Activated T-cell treated with anti-CD3 and anti-CD28 coated beads, Interleukin-2, amount 50 U/mL, for 72 hours (primary cell): ENCODE data around the gene MORN3. TPM values are rescaled to one million over a fixed set of nuclear protein-coding genes. Genes with fewer than 3 reads are reported as not detected.
A peak's percentile ranks its signal among the peaks of the same experiment; 100 is the strongest.

Experiments
- ATAC-seq, 2 donors: fragments of 150-1000 bp; cut with Tn5 transposase; replicated peaks in 1 of 2; 2 replicates each; pipeline ENCODE4 v1.10.0; 2021; ENCODE audit warnings: moderate library complexity in 2 of 2, mild to moderate bottlenecking in 1 of 2
- DNase-seq, 2 donors: peaks; one replicate each; pipeline ENCODE4 v3.0.0; 2021 to 2022; ENCODE audit warnings: mixed read lengths in 1 of 2
- H3K27ac Mint-ChIP-seq: one replicate; pipeline ENCODE4 v1.8.0; 2022; ENCODE audit warnings: mild to moderate bottlenecking, moderate library complexity, mixed read lengths
- H3K27me3 Mint-ChIP-seq: one replicate; pipeline ENCODE4 v1.8.0; 2022; ENCODE audit warnings: low read depth, mixed read lengths
- H3K36me3 Mint-ChIP-seq, 2 donors: one replicate each; pipeline ENCODE4 v1.8.0; 2022; ENCODE audit warnings: mixed read lengths in 2 of 2, mild to moderate bottlenecking in 1 of 2; ENCODE audit not compliant: insufficient read depth in 2 of 2
- H3K4me1 Mint-ChIP-seq: one replicate; pipeline ENCODE4 v1.8.0; 2022; ENCODE audit warnings: low read depth, mixed read lengths
- H3K4me3 Mint-ChIP-seq, 2 donors: one replicate each; pipeline ENCODE4 v1.8.0; 2022; ENCODE audit warnings: mild to moderate bottlenecking in 2 of 2, mixed read lengths in 2 of 2, moderate library complexity in 2 of 2
- H3K9me3 Mint-ChIP-seq, 2 donors: one replicate each; pipeline ENCODE4 v1.8.0; 2022; ENCODE audit warnings: mixed read lengths in 2 of 2
- total RNA-seq, 2 donors: library from RNA; stranded (reverse); gene quantifications; one replicate each; pipeline ENCODE4 v1.2.3, GENCODE V29; 2022

Gene MORN3
- total RNA-seq, 2 donors from 2014 or later, result 2.4 to 3.2 TPM

DNA sequence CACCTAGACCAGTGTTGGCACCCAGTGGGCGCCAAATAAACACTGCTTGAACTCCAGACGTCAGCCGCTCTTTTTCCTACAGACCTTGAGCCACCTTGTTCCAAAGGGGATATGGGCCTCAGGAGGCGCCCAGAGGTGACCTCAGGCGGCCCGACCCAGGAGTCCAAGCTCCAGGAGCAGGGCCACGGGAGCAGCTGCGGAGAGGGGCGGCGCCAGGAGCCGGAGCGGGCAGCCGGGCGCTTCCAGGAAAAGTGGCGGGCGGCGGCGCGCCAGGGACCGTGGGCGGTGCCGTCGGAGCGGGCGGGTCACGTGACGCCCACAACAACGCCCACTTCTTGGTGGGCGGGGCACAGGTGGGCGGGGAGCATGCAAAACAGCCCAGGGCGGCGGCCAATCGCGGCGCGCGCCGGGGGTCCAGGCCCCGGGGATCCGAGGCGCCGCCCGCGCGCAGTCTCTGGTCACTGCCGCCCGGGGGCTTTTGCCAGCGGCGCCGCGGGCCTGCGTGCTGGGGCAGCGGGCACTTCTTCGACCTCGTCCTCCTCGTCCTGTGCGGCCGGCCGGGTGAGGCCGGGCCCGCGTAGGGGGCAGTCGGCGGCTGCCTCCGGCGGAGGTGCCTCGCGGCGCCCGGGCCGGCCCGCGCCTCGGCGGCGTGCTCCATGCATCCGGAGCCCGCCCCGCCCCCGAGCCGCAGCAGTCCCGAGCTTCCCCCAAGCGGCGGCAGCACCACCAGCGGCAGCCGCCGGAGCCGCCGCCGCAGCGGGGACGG lies 43.2 kb downstream of the MORN3 start, which contains the start of gene ORAI1:
ORAI1 (plus strand) TSS at position 444 of the 766 bp plus-strand sequence.
- H3K4me3 Mint-ChIP-seq, result peak within 1 kb of the TSS; percentile 88 to 93
- H3K27me3 Mint-ChIP-seq, result no peaks in the 10 kb centered on the region
- H3K27ac Mint-ChIP-seq, result peak within 1 kb of the TSS; percentile 99
- no peaks in the 10 kb centered on the region for H3K9me3 Mint-ChIP-seq
- peaks cover 53% of the 10 kb centered on the region for H3K4me1 Mint-ChIP-seq
- peaks cover 0 to 4% of the 10 kb centered on the region in 2 donors for H3K36me3 Mint-ChIP-seq
- DNase-seq (peak; percentile 98 to 99), ATAC-seq (peak; percentile 71 to 72)

GRCh38 chr12:121620333-121620891 lies 49.0 kb downstream of the MORN3 start:
- ATAC-seq (no peak), DNase-seq (no peak)
- Mint-ChIP-seq H3K4me3 (no peak overlapping the region), H3K4me1 (peaks cover 16% of the 10 kb centered on the region), H3K27ac (no peak overlapping the region), H3K9me3 (no peaks in the 10 kb centered on the region), H3K27me3 (no peaks in the 10 kb centered on the region), H3K36me3 (no peaks in the 10 kb centered on the region)

DNA sequence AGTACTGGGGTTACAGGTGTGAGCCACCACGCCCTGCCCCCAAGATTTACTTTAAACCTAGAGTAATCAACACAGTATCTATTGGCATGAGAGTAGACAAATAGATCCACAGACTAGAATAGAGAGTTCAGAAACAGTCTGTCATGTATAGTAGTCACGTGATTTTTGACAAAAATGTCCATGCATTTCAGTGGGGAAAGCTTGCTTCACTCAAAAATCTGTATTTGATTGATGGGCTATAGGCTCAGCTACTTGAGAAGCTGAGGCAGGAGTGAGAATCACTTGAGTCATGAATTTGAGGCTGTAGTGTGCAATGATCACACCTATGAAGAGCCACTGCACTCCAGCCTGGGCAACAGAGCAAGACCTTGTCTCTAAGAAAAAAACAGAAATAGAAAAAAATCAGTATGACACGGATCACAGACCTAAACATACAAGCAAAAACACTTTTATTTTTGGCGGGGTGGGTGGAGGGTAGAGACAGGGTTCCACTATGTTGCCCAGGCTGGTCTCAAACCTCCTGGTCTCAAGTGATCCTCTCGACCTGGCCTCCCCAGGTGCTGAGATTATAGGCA lies 50.7 kb downstream of the MORN3 start:
- no peak overlapping the region for H3K4me3 Mint-ChIP-seq
- H3K36me3 Mint-ChIP-seq, result no peaks in the 10 kb centered on the region
- H3K27me3 Mint-ChIP-seq, result no peaks in the 10 kb centered on the region
- no peak for DNase-seq
- H3K4me1 Mint-ChIP-seq, result peaks cover 19% of the 10 kb centered on the region
- no peaks in the 10 kb centered on the region for H3K9me3 Mint-ChIP-seq
- no peak for ATAC-seq
- H3K27ac Mint-ChIP-seq, result no peak overlapping the region

GRCh38 chr12:121614872-121615467 lies 54.5 kb downstream of the MORN3 start:
- H3K4me1 Mint-ChIP-seq, result peaks cover 14% of the 10 kb centered on the region
- no peak overlapping the region for H3K4me3 Mint-ChIP-seq
- no peak for DNase-seq
- no peaks in the 10 kb centered on the region for H3K36me3 Mint-ChIP-seq
- H3K27ac Mint-ChIP-seq, result no peak overlapping the region
- no peak for ATAC-seq
- no peaks in the 10 kb centered on the region for H3K27me3 Mint-ChIP-seq
- no peaks in the 10 kb centered on the region for H3K9me3 Mint-ChIP-seq

DNA sequence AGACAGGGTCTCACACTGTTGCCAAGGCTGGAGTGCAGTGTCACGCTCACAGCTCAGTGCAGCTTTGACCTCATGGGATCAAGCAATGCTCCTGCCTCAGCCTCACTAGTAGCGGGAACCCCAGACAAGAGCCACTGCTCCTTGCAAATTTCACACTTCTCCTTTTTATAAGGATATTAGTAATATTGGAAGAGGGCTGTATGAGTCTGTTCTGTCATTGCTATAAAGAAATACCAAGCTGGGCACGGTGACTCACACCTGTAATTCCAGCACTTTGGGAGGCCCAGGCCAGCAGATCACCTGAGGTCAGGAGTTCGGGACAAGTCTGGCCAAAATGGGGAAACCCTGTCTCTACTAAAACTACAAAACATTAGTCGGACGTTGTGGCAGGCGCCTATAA lies 56.0 kb downstream of the MORN3 start:
- no peak for DNase-seq
- Mint-ChIP-seq H3K27ac (no peak overlapping the region), H3K4me1 (peaks cover 14% of the 10 kb centered on the region), H3K36me3 (no peaks in the 10 kb centered on the region), H3K27me3 (no peaks in the 10 kb centered on the region), H3K9me3 (no peaks in the 10 kb centered on the region), H3K4me3 (no peak overlapping the region)
- no peak for ATAC-seq

GRCh38 chr12:121611306-121611705 lies 58.1 kb downstream of the MORN3 start:
- Mint-ChIP-seq H3K4me3 (no peak overlapping the region), H3K36me3 (no peaks in the 10 kb centered on the region), H3K27me3 (no peaks in the 10 kb centered on the region), H3K27ac (no peak overlapping the region), H3K4me1 (peaks cover 14% of the 10 kb centered on the region), H3K9me3 (no peaks in the 10 kb centered on the region)
- DNase-seq, result no peak
- ATAC-seq, result peak; percentile 49 to 51

DNA sequence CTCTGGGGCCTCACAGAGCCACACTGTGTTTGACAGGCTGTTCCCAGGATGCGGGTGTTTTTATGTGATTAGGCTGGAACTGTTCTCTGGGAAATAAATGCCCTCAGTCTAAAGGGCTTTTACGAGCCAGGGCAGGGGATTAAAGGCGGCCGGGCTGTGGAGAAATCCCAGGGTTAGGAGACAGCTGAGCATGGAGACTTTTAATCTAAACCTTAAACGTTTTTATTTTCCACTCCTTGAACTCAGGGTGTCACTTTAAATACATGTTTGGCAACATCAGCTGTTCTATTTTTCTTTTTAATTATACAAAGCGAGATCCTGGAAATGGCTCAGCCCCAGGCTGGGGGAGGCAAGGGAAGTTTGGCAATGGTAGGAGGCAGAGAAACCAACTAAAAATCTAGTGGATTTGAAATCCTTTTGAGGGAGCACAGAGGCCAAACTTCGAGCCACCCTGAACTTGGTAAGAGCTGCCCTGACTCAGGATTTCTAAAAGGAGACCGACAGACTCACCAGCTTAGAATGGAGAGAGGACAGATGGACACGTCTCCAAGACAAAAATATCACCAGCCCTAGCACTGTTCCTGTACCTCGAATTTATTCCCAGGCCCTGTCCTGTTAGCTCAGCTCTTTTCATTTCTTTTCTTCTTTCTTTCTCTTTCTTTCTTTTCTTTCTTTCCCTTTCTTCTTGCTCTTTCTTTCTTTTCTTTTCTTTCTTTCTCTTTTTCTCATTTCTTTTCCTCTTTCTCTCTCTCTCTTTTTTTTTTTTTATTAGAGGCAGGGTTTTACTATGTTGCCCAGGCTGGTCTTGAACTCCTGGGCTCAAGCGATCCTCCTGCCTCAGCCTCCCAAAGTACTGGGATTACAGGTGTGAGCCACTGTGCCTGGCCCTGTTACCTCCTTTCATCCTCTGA lies 59.0 kb downstream of the MORN3 start:
- H3K4me3 Mint-ChIP-seq, result no peak overlapping the region
- peak overlapping the region; percentile 90 for H3K27ac Mint-ChIP-seq
- H3K4me1 Mint-ChIP-seq, result peaks cover 12% of the 10 kb centered on the region
- DNase-seq, result no peak
- H3K27me3 Mint-ChIP-seq, result no peaks in the 10 kb centered on the region
- ATAC-seq, result no peak
- H3K36me3 Mint-ChIP-seq, result no peaks in the 10 kb centered on the region
- no peaks in the 10 kb centered on the region for H3K9me3 Mint-ChIP-seq

DNA sequence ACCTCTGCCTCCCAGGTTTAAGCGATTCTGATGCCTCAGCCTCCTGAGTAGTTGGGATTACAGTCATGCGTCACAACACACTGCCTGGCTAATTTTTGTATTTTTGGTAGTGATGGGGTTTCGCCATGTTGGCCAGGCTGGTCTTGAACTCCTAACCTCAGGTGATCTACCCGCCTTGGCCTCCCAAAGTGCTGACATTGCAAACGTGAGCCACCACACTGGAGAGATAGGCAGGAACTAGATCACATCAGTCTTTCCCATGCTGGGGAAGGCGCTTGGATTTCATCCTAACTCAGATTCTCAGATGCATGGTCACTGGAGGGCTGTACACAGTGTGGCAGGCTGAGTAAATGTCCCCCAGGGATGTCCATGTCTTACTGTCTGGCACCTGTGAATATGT lies 61.2 kb downstream of the MORN3 start:
- Mint-ChIP-seq H3K9me3 (no peaks in the 10 kb centered on the region), H3K27me3 (no peaks in the 10 kb centered on the region), H3K4me3 (no peak overlapping the region), H3K4me1 (no peaks in the 10 kb centered on the region), H3K36me3 (peaks cover 0 to 1% of the 10 kb centered on the region in 2 donors), H3K27ac (no peak overlapping the region)
- DNase-seq (no peak), ATAC-seq (no peak)

DNA sequence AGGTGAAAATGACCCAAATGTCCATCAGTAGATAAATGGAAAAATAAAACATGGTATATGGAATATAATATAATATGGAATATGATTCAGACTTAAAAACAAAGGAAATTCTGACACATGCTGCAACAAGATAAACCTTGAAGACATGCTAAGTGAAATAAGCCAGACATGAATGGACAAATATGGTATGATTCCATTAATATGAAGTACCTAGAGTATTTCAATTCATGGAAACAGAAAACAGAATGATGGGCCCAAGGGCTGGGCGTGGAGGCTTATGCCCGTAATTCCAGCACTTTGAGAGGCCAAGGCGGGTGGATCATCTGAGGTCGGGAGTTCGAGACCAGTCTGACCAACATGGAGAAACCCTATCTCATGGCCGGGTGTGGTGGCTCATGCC lies 65.9 kb downstream of the MORN3 start:
- DNase-seq, result no peak
- Mint-ChIP-seq H3K9me3 (no peaks in the 10 kb centered on the region), H3K4me3 (no peak overlapping the region), H3K27ac (no peak overlapping the region), H3K4me1 (no peaks in the 10 kb centered on the region), H3K27me3 (no peaks in the 10 kb centered on the region), H3K36me3 (peaks cover 0 to 1% of the 10 kb centered on the region in 2 donors)
- no peak for ATAC-seq

DNA sequence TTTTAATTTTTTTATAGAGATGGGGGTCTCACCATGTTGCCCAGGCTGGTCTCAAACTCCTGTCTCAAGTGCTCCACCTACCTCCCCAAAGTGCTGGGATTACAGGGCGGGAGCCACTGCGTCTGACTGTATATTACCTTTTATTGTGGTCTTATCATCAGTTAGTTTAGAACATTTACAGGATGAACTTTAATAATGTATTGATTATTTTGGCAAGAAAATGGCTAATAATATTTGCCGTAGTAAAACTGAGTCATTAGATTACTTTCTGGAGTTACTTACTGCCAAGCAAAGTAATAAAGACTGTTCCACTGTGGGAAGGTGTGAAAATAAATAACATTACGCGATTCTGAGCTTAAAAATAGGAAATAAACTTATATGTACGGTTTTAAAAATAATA lies 66.7 kb downstream of the MORN3 start:
- Mint-ChIP-seq H3K27ac (no peak overlapping the region), H3K9me3 (no peaks in the 10 kb centered on the region), H3K27me3 (no peaks in the 10 kb centered on the region), H3K36me3 (peaks cover 0 to 1% of the 10 kb centered on the region in 2 donors), H3K4me1 (no peaks in the 10 kb centered on the region), H3K4me3 (no peak overlapping the region)
- DNase-seq (no peak), ATAC-seq (no peak)

DNA sequence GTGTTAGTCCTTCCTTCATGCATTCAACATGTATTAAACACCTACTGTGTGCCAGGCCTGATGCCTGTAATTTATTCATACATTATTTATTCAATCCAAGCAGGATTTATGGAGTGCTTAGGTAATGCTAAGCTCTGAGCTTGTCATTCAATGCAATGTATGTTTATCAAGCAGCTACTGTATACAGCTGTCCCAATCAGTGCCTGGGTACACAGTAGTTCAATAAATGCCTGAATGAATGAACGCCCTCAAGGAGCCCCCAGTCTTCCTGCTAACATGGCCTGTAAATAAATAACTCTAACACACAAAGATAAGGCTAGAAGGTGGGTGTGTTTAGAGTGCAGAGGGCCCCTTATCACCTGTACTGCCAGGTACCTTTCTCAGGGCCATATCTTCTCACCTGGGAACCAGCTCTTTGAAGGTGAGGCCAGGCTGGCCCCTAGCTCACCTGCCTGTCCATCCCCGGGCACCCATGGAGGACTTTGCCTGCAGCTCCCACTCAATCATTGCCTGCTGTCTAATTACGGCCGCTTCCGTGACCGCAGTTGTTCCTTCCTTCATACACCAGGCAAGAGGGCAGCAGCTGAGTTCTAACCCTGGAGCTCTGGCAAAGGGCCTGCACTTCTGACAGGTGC lies 68.6 kb downstream of the MORN3 start:
- Mint-ChIP-seq H3K4me1 (no peaks in the 10 kb centered on the region), H3K27ac (no peak overlapping the region), H3K4me3 (no peak overlapping the region), H3K36me3 (peaks cover 0 to 1% of the 10 kb centered on the region in 2 donors), H3K27me3 (no peaks in the 10 kb centered on the region), H3K9me3 (no peaks in the 10 kb centered on the region)
- DNase-seq (no peak), ATAC-seq (no peak)
